Nephron (organoid): ENCODE measurements around the gene TCERG1L.

ENCODE experiments used
- H3K27ac Mint-ChIP-seq, 3 experiments: 2 replicates each; pipeline ENCODE4 v1.8.0; 2020; ENCODE audit warnings: mixed read lengths in 3 of 3, mild to moderate bottlenecking in 2 of 3, moderate library complexity in 1 of 3
- H3K27me3 Mint-ChIP-seq: 2 replicates; pipeline ENCODE4 v1.8.0; 2021; ENCODE audit warnings: low read depth, mild to moderate bottlenecking, moderate library complexity, mixed read lengths
- H3K36me3 Mint-ChIP-seq: 2 replicates; pipeline ENCODE4 v1.8.0; 2020; ENCODE audit warnings: low read depth, mixed read lengths
- H3K4me1 Mint-ChIP-seq: 2 replicates; pipeline ENCODE4 v1.8.0; 2020; ENCODE audit warnings: mixed read lengths
- H3K4me3 Mint-ChIP-seq, 3 experiments: 2 replicates each; pipeline ENCODE4 v1.8.0; 2020; ENCODE audit warnings: mild to moderate bottlenecking in 3 of 3, mixed read lengths in 3 of 3, moderate library complexity in 2 of 3
- H3K9me3 Mint-ChIP-seq: 2 replicates; pipeline ENCODE4 v1.8.0; 2020; ENCODE audit warnings: mixed read lengths
- CTCF ChIP-seq, 3 experiments: fragments of 200-600 bp; sonication (generic); IDR thresholded peaks; one replicate each; pipeline ENCODE4 v1.5.0; 2021; ENCODE audit warnings: antibody characterized with exemption in 3 of 3; ENCODE audit not compliant: unreplicated experiment in 3 of 3

The TCERG1L gene

GRCh38 chr10:131183546-131184045 is 127.9 kb downstream of the TCERG1L start:
- Mint-ChIP-seq H3K9me3 (no peaks in the 10 kb centered on the region), H3K4me1 (no peaks in the 10 kb centered on the region), H3K27ac (no peak overlapping the region), H3K36me3 (no peaks in the 10 kb centered on the region), H3K4me3 (no peak overlapping the region), H3K27me3 (no peaks in the 10 kb centered on the region)
- TF ChIP-seq CTCF (IDR thresholded peaks at IDR 0.05; ENCODE audit: unreplicated experiment in 3 of 3): no peak

- H3K36me3 Mint-ChIP-seq: no peaks in the 10 kb centered on the region
- no peaks in the 10 kb centered on the region for H3K27me3 Mint-ChIP-seq
- H3K4me1 Mint-ChIP-seq: peaks cover 6% of the 10 kb centered on the region
- H3K27ac Mint-ChIP-seq: no peak overlapping the region
- no peak for TF ChIP-seq CTCF (IDR thresholded peaks at IDR 0.05; ENCODE audit: unreplicated experiment in 3 of 3)
- no peak overlapping the region for H3K4me3 Mint-ChIP-seq
- H3K9me3 Mint-ChIP-seq: peaks cover 3% of the 10 kb centered on the region
Observed at GRCh38 chr10:131181456-131181855, 130.1 kb downstream of the TCERG1L start.

- Mint-ChIP-seq H3K27ac (no peak overlapping the region), H3K4me3 (no peak overlapping the region), H3K4me1 (peaks cover 6% of the 10 kb centered on the region), H3K27me3 (no peaks in the 10 kb centered on the region), H3K36me3 (no peaks in the 10 kb centered on the region), H3K9me3 (peaks cover 3% of the 10 kb centered on the region)
- no peak for TF ChIP-seq CTCF (IDR thresholded peaks at IDR 0.05; ENCODE audit: unreplicated experiment in 3 of 3)
Observed at GRCh38 chr10:131180740-131181415, 130.6 kb downstream of the TCERG1L start.

- Mint-ChIP-seq H3K4me1 (peaks cover 11% of the 10 kb centered on the region), H3K27me3 (peaks cover 4% of the 10 kb centered on the region), H3K36me3 (no peaks in the 10 kb centered on the region), H3K4me3 (no peak overlapping the region), H3K9me3 (peaks cover 3% of the 10 kb centered on the region), H3K27ac (no peak overlapping the region)
- no peak for TF ChIP-seq CTCF (IDR thresholded peaks at IDR 0.05; ENCODE audit: unreplicated experiment in 3 of 3)
Observed at GRCh38 chr10:131180086-131180485, 131.4 kb downstream of the TCERG1L start.

- Mint-ChIP-seq H3K9me3 (peaks cover 3% of the 10 kb centered on the region), H3K36me3 (no peaks in the 10 kb centered on the region), H3K4me3 (no peak overlapping the region), H3K4me1 (peaks cover 16% of the 10 kb centered on the region), H3K27me3 (peaks cover 11% of the 10 kb centered on the region), H3K27ac (no peak overlapping the region)
- no peak for TF ChIP-seq CTCF (IDR thresholded peaks at IDR 0.05; ENCODE audit: unreplicated experiment in 3 of 3)
Observed at GRCh38 chr10:131179361-131179760, 132.2 kb downstream of the TCERG1L start.
